G401 (cell line): Measurements from ENCODE around the gene PPID. TPM values are rescaled to one million over a fixed set of nuclear protein-coding genes. Genes with fewer than 3 reads are reported as not detected.
"Not testable (repeated sequence)": the region's sequence is repeated elsewhere in the genome, so short reads cannot be mapped to it uniquely, and the experiment has no call there.

Experiments used
- DNase-seq: peaks from one replicate; pipeline ENCODE4 v3.0.0-alpha.2; 2015; ENCODE audit warnings: low spot score
- in situ Hi-C: cut with HindIII; loops from 2 replicates; pipeline ENCODE4 v1.10.0; 2016; ENCODE audit warnings: low sequenced_read_pairs, mixed read lengths
- total RNA-seq: library from RNA; depleted of rRNA; stranded (reverse); fragments of >200 nt; shearing (Covaris generic); gene quantifications from 2 replicates; pipeline ENCODE4 v1.2.3, GENCODE V29; 2014; rRNA removed

The PPID gene
- total RNA-seq, 1 experiment from 2014 or later = 4.5 TPM

DNA sequence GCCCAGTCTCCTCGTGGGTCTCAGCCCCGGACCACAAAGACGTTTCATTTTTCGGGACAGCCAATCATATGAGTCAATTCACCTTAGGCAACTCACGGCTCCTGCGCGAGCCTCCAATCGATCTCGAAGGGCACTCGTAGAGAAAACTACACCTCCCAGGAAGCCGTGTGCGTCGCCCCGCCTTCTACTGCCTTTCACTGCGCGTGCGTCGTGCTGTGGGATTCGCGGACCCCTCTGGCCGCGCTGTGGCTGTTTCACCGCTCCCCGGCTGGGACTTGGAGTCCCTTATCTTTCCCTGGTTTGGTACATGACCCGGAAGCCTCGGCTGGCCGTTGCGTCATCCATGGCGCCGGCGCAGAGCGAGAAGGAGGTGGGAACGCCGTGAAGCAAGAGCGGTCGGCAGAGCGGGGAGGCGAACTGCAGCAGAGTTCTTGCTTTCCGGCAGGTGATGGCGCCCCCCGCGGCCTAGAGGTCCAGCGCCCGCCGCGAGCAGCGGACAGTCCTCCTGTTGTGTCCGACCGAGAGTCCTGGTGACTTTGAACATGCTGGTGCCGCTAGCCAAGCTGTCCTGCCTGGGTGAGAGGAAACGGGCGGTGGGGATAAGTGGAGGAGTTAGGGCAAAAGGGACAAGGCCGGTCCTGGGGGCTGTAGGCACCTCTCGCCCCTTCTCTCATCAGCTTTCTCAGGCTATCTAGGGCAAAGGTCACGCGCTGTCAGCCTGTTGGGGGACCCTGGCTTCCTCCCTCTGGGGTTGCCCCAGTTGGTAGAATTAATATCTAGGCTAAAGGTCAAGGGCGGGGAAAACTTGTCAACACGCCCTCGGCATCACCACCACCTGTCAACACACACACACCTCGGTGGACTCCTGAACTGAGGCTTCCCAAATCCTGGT, 51.0 kb downstream of the PPID start, which contains the start of gene ETFDH:
Gene ETFDH, plus strand, starts transcription at position 382 of the 892 bp plus-strand sequence. Its CDS starts 161 bp downstream, at position 543.
- peak; percentile 100 for DNase-seq
- in situ Hi-C loops = no loop called here

DNA sequence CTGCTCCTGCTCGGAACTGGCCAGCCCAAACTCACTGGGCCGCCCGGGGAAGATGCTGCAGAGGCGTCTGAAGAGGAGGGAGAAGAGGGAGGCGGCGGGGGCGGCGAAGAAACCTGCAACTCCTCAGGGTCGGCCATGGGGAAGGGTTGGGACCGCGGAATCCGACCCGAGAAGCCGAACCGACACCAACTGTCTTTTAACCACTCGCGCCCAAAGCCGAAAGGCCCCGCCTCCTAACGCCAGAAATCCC, 51.6 kb downstream of the PPID start, which contains the start of gene C4orf46:
Gene C4orf46, minus strand, starts transcription at position 223 of the 250 bp plus-strand sequence. Its CDS starts 86 bp downstream, at position 137.
- in situ Hi-C loops = no loop called here

DNA sequence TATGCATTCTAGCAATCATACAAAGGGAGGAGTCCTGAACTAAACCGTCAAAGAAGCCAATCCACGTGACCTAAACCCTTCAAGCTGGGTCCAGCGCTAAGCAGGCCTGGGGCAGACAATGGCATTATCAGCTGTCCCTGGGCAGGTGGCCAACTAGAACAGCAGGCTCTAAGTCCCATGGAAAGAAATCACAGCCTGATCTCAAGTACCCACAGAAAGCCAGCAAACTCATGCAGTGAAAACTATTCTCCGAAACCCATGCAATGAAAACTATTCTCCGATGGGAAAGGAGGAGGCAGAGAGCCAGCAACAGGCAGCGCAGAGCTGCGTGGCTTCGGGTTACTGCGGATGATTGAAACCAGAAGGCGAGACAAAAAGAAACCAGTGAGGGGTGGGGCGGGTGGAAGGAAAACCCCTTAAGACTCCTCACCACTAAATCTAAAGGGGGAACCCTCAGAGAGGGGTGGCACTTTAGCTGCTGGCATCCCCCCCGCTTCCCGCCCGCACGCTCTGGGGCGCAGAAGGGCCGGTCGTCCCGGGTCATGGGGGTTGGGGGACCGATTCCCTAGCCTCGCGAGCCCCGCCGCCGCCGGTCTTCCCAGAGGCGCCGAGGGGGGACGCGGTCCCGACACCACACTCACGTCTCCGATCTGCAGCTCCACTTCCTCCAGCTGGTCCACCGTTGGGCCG, 52.1 kb downstream of the PPID start:
- peak; percentile 56 for DNase-seq
- in situ Hi-C loops = no loop called here

More for the DNA sequence above, 51.6 kb downstream of the PPID start, which contains the start of gene C4orf46:
- DNase-seq = no peak

DNA sequence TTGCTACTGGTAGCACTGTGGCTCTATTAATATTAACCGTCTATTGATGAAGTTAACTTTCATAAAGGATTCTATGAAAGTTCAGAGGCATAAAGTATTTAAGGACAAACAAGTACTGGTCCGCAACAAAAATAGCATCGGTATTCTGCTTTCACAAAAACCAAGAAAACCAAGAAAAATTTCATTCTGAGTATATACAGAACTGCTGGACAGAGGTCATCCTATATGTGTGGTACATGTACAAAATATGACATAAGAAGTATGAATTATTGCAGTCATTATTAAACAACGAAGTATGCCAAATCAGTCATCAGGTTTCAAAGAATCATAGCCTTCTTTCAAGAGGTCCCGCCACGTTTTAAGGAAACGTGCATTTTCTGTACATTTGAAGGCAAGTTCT, 53.9 kb downstream of the PPID start:
- in situ Hi-C loops = no loop called here
- DNase-seq = no peak

DNA sequence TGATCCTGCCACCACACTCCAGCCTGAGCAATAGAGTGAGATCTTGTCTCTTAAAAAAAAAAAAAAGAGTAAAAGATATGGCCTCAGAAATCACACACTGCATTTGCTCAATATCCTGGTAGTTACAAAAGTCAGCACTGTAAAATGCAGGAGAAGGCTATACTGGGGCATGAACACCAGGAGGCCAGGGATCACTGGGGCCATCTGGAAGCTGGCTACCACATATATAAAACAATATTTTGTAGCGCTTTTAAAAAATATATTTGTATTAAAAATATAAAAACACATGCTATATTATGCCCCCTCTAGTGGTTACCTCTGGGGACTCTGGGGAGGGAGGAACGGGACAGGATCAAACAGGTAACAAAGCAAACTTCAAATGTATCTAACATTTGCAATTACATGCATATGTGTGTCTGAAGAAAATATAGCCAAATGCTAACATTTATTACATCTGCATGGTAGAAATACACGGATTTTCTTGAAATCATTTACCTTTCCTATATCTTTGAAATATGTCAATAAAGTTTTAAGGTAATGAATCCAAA, 55.5 kb downstream of the PPID start:
- in situ Hi-C loops = no loop called here
- DNase-seq = no peak

DNA sequence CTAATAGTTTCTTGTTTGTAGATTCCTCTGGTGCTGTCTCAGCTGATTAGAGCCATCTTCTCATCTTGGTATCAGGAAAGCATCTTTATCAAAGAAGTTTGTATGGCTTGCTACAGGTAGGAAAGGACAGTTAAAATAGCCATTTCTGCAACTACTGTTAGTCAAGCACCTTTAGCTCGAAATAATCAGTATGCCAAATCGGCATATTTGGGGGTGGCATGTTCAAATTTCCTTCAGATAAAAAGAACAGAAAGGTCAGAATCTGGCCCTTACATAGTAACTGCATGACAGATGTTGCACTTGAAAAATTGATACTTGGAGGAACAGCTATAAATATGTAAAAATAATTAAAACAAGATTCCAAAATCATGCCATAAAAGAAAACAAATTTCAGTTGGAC, 56.3 kb downstream of the PPID start:
- no peak for DNase-seq
- in situ Hi-C loops = no loop called here

DNA sequence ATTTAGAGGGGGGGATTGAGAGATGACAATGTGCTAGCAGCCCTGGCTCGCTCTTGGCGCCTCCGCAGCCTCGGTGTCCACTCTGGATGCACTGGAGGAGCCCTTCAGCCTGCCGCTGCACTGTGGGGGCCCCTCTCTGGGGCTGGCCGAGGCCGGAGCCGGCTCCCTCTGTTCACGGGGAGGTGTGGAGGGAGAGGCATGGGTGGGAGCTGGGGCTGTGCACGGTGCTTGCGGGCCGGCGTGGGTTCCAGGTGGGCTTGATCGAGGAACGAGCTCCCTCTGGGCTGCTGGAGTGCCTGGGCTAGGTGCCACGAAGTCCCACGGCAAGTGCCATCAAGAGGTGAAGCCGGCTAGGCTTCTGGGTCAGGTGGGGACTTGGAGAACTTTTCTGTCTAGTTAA, 58.4 kb downstream of the PPID start:
- no peak for DNase-seq
- in situ Hi-C loops = no loop called here

DNA sequence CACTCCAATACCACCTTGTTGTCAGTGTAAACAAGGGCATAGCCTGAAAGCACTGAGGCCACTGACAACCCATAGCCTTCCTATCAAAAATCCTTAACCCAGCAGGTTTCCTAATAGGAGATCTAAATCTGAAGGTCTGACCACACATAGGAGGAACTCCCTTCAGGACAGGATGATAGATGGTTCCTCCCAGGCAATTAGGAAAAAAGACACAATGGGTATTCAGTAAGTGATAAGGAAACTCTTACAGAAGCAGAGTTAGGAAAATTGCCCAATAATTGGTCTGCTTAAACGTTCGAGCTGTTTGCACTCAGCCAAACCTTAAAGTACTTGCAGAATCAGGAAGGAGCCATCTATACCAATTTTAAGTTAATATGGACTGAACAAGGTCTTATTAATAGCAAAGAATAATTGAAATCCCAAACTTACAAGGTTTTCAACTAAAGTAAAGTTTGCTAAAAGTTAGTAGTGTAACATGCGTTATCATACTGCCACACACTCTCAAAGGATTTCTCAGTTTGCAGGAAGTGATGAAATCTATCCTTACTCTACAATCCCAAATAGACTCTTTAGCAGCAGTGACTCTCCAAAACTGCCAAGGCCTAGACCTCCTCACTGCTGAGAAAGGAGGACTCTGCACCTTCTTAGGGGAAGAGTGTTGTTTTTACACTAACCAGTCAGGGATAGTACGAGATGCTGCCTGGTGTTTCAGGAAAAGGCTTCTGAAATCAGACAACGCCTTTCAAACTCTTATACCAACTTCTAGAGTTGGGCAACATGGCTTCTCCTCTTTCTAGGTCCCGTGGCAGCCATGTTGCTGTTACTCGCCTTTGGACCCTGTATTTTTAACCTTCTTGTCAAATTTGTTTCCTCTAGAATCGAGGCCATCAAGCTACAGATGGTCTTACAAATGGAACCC, 59.2 kb downstream of the PPID start:
- in situ Hi-C loops, DNase-seq: not testable (repeated sequence)

DNA sequence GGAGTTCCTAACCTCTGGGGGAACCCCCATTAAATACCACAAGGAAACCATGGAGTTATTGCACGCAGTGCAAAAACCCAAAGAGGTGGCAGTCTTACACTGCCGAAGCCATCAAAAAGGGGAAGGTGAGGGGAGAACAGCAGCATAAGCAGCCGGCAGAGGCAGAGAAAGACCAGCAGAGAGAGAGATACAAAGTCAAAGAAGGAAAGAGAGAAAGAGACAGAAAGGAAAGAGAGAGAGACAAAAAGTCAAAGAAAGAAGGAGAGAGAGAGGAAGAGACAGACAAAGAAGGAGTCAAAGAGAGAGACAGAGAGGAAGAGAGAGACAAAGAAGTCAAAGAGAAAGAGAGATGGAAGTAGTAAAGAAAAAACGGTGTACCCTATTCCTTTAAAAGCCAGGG, 59.9 kb downstream of the PPID start:
- DNase-seq, in situ Hi-C loops: not testable (repeated sequence)

Other genes with a start within 250 kb of the PPID start
- gene RXFP1, start 201.5 kb downstream of the PPID start, total RNA-seq = not detected in 2 replicates
- 14.7 and 15.1 TPM in 2 replicates for gene C4orf46, start 51.5 kb downstream of the PPID start, total RNA-seq
- 10.5 and 17.1 TPM in 2 replicates for gene ETFDH, start 51.1 kb downstream of the PPID start, total RNA-seq
- gene FNIP2, start 45.6 kb upstream of the PPID start, total RNA-seq = 19.8 and 28.9 TPM in 2 replicates